Measurements from ENCODE around the gene CLNK. TPM values are rescaled to one million over a fixed set of nuclear protein-coding genes. Genes with fewer than 3 reads are reported as not detected.

CLNK gene
- total RNA-seq, 1 donor from 2014 or later = 0.35 TPM

GRCh38 chr4:10509733-10510132 is 174.8 kb downstream of the CLNK start:
- H3K36me3 ChIP-seq = no peaks in the 10 kb centered on the region
- no peaks in the 10 kb centered on the region for H3K9me3 ChIP-seq
- ATAC-seq = no peak
- H3K27ac ChIP-seq = no peak overlapping the region
- DNase-seq = no peak
- no peaks in the 10 kb centered on the region for H3K27me3 ChIP-seq
- no peaks in the 10 kb centered on the region for H3K4me1 ChIP-seq
- no peak for TF ChIP-seq CTCF (IDR thresholded peaks at IDR 0.05)
- intact Hi-C loops (cut with DNase I) = no loop called here
- H3K4me3 ChIP-seq = no peak overlapping the region

GRCh38 chr4:10506077-10506476 is 178.5 kb downstream of the CLNK start:
- Histone ChIP-seq H3K4me1 (no peaks in the 10 kb centered on the region), H3K27me3 (no peaks in the 10 kb centered on the region), H3K9me3 (no peaks in the 10 kb centered on the region), H3K36me3 (no peaks in the 10 kb centered on the region), H3K4me3 (no peak overlapping the region), H3K27ac (no peak overlapping the region)
- intact Hi-C loops (cut with DNase I) = no loop called here
- DNase-seq = no peak
- no peak for TF ChIP-seq CTCF (IDR thresholded peaks at IDR 0.05)
- ATAC-seq = no peak

GRCh38 chr4:10504570-10505179 is 179.9 kb downstream of the CLNK start:
- H3K4me3 ChIP-seq = no peak overlapping the region
- intact Hi-C loops (cut with DNase I) = no loop called here
- H3K27me3 ChIP-seq = no peaks in the 10 kb centered on the region
- no peaks in the 10 kb centered on the region for H3K36me3 ChIP-seq
- DNase-seq (no peak), ATAC-seq (no peak)
- no peaks in the 10 kb centered on the region for H3K9me3 ChIP-seq
- no peaks in the 10 kb centered on the region for H3K4me1 ChIP-seq
- TF ChIP-seq CTCF (IDR thresholded peaks at IDR 0.05) = no peak
- H3K27ac ChIP-seq = no peak overlapping the region

- ATAC-seq (no peak), DNase-seq (no peak)
- Histone ChIP-seq H3K27ac (no peak overlapping the region), H3K27me3 (no peaks in the 10 kb centered on the region), H3K4me1 (no peaks in the 10 kb centered on the region), H3K36me3 (no peaks in the 10 kb centered on the region), H3K4me3 (no peak overlapping the region), H3K9me3 (no peaks in the 10 kb centered on the region)
- TF ChIP-seq CTCF (IDR thresholded peaks at IDR 0.05) = no peak
- intact Hi-C loops (cut with DNase I) = no loop called here
Measured at GRCh38 chr4:10502717-10503116, 181.9 kb downstream of the CLNK start.

GRCh38 chr4:10500776-10501175 is 183.8 kb downstream of the CLNK start:
- no peak overlapping the region for H3K27ac ChIP-seq
- ATAC-seq (no peak), DNase-seq (no peak)
- no peaks in the 10 kb centered on the region for H3K27me3 ChIP-seq
- TF ChIP-seq CTCF (IDR thresholded peaks at IDR 0.05) = no peak
- H3K9me3 ChIP-seq = no peaks in the 10 kb centered on the region
- H3K4me3 ChIP-seq = no peak overlapping the region
- no peaks in the 10 kb centered on the region for H3K36me3 ChIP-seq
- intact Hi-C loops (cut with DNase I) = no loop called here
- no peaks in the 10 kb centered on the region for H3K4me1 ChIP-seq

- no peak for DNase-seq
- Histone ChIP-seq H3K27ac (no peak overlapping the region), H3K9me3 (no peaks in the 10 kb centered on the region), H3K4me1 (no peaks in the 10 kb centered on the region), H3K36me3 (no peaks in the 10 kb centered on the region), H3K4me3 (no peak overlapping the region), H3K27me3 (no peaks in the 10 kb centered on the region)
- no peak for ATAC-seq
- no peak for TF ChIP-seq CTCF (IDR thresholded peaks at IDR 0.05)
- intact Hi-C loops (cut with DNase I) = no loop called here
Measured at GRCh38 chr4:10496200-10496599, 188.4 kb downstream of the CLNK start.

All from upper lobe of right lung (tissue), 1 donor.